GM19468 (cell line): Measurements from ENCODE around the gene MTUS2.

ENCODE experiments used
- ATAC-seq: cut with Tn5 transposase; IDR thresholded peaks from one replicate; pipeline ENCODE4 v1.9.1; 2021; ENCODE audit warnings: mild to moderate bottlenecking, moderate library complexity, moderate number of reproducible peaks; ENCODE audit not compliant: unreplicated experiment; ENCODE audit errors: extremely low read depth

MTUS2 gene

GRCh38 chr13:29511106-29511796 lies 691.1 kb downstream of the MTUS2 start:
- ATAC-seq: no peak

- no peak for ATAC-seq
Measured at GRCh38 chr13:29511980-29512379, 691.8 kb downstream of the MTUS2 start.

- ATAC-seq: no peak
Measured at GRCh38 chr13:29513002-29513980, 693.2 kb downstream of the MTUS2 start.

- ATAC-seq: no peak
Measured at GRCh38 chr13:29513981-29514719, 694.0 kb downstream of the MTUS2 start.

GRCh38 chr13:29514720-29515310 lies 694.7 kb downstream of the MTUS2 start:
- ATAC-seq: no peak

GRCh38 chr13:29515372-29515771 lies 695.2 kb downstream of the MTUS2 start:
- ATAC-seq: no peak

- no peak for ATAC-seq
Measured at GRCh38 chr13:29516012-29516411, 695.9 kb downstream of the MTUS2 start.

- no peak for ATAC-seq
Measured at GRCh38 chr13:29516880-29517279, 696.7 kb downstream of the MTUS2 start.

- no peak for ATAC-seq
Measured at GRCh38 chr13:29519921-29520320, 699.8 kb downstream of the MTUS2 start.

- no peak for ATAC-seq
Measured at GRCh38 chr13:29520671-29521070, 700.5 kb downstream of the MTUS2 start.

- no peak for ATAC-seq
Measured at GRCh38 chr13:29521336-29521735, 701.2 kb downstream of the MTUS2 start.

- ATAC-seq: no peak
Measured at GRCh38 chr13:29522044-29522685, 702.0 kb downstream of the MTUS2 start.

GRCh38 chr13:29523199-29523961 lies 703.2 kb downstream of the MTUS2 start:
- no peak for ATAC-seq

GRCh38 chr13:29524176-29524575 lies 704.0 kb downstream of the MTUS2 start:
- no peak for ATAC-seq

GRCh38 chr13:29524641-29525040 lies 704.5 kb downstream of the MTUS2 start:
- ATAC-seq: no peak

GRCh38 chr13:29525757-29526156 lies 705.6 kb downstream of the MTUS2 start:
- no peak for ATAC-seq

GRCh38 chr13:29526741-29527140 lies 706.6 kb downstream of the MTUS2 start:
- no peak for ATAC-seq

- ATAC-seq: no peak
Measured at GRCh38 chr13:29527511-29527910, 707.4 kb downstream of the MTUS2 start.

GRCh38 chr13:29527916-29528315 lies 707.8 kb downstream of the MTUS2 start:
- no peak for ATAC-seq
